CD8-positive, alpha-beta memory T cell (primary cell): ENCODE results near the gene USP5. TPM values are rescaled to one million over a fixed set of nuclear protein-coding genes. Genes with fewer than 3 reads are reported as not detected.
A peak's percentile ranks its signal among the peaks of the same experiment; 100 is the strongest.
"Not testable (repeated sequence)": the region's sequence is repeated elsewhere in the genome, so short reads cannot be mapped to it uniquely, and the experiment has no call there.

Experiments
- CTCF ChIA-PET: fragments of 350-600 bp; sonication (Branson Sonifier 250); formaldehyde crosslinking; loops from one replicate; lab custom pipeline; 2021; ENCODE audit warnings: antibody characterized with exemption; lab: Charles Lee
- POLR2A ChIA-PET: fragments of 350-600 bp; sonication (Branson Sonifier 250); formaldehyde crosslinking; loops from one replicate; lab custom pipeline; 2021; ENCODE audit warnings: antibody characterized with exemption; lab: Charles Lee
- DNase-seq, 5 donors: peaks; one replicate each; pipeline versions ENCODE4 v3.0.0 to v3.0.0-alpha.2; 2020 to 2022; ENCODE audit warnings: mixed read lengths in 1 of 5
- H3K27ac ChIP-seq: one replicate; pipeline ENCODE4 v1.7.0; 2013; ENCODE audit warnings: low read depth, mild to moderate bottlenecking, low read length, moderate library complexity
- H3K27me3 ChIP-seq: 2 replicates; pipeline ENCODE4 v1.7.0; 2013; ENCODE audit warnings: low read length, mild to moderate bottlenecking; ENCODE audit not compliant: insufficient read depth, poor library complexity, severe bottlenecking
- H3K36me3 ChIP-seq: 2 replicates; pipeline ENCODE4 v1.7.0; 2013; ENCODE audit warnings: mild to moderate bottlenecking, low read length, moderate library complexity; ENCODE audit not compliant: insufficient read depth
- H3K4me1 ChIP-seq: 2 replicates; pipeline ENCODE4 v1.7.0; 2013; ENCODE audit warnings: mild to moderate bottlenecking, low read length, moderate library complexity; ENCODE audit not compliant: insufficient read depth
- H3K4me3 ChIP-seq: 2 replicates; pipeline ENCODE4 v1.7.0; 2013; ENCODE audit warnings: mild to moderate bottlenecking, low read length
- H3K9me3 ChIP-seq: 2 replicates; pipeline ENCODE4 v1.7.0; 2013; ENCODE audit warnings: mild to moderate bottlenecking, low read length
- H3K27ac Mint-ChIP-seq, 8 donors: one replicate each; pipeline ENCODE4 v1.8.0; 2020 to 2021; ENCODE audit warnings: mixed read lengths in 8 of 8, mild to moderate bottlenecking in 6 of 8, inconsistent platforms in 3 of 8, moderate library complexity in 3 of 8
- H3K27me3 Mint-ChIP-seq, 2 donors: one replicate each; pipeline ENCODE4 v1.8.0; 2020 to 2021; ENCODE audit warnings: mixed read lengths in 2 of 2, mild to moderate bottlenecking in 1 of 2, moderate library complexity in 1 of 2
- H3K36me3 Mint-ChIP-seq, 3 donors: one replicate each; pipeline ENCODE4 v1.8.0; 2020 to 2021; ENCODE audit warnings: mixed read lengths in 3 of 3, inconsistent platforms in 1 of 3, mild to moderate bottlenecking in 1 of 3
- H3K4me1 Mint-ChIP-seq, 3 donors: one replicate each; pipeline ENCODE4 v1.8.0; 2020 to 2021; ENCODE audit warnings: mixed read lengths in 3 of 3, inconsistent platforms in 1 of 3, mild to moderate bottlenecking in 1 of 3
- H3K4me3 Mint-ChIP-seq, 7 donors: one replicate each; pipeline ENCODE4 v1.8.0; 2020 to 2021; ENCODE audit warnings: mixed read lengths in 7 of 7, mild to moderate bottlenecking in 6 of 7, moderate library complexity in 4 of 7, inconsistent platforms in 2 of 7
- H3K9me3 Mint-ChIP-seq, 5 donors: one replicate each; pipeline ENCODE4 v1.8.0; 2020 to 2022; ENCODE audit warnings: mixed read lengths in 5 of 5, mild to moderate bottlenecking in 3 of 5, moderate library complexity in 2 of 5, inconsistent platforms in 1 of 5
- polyA plus RNA-seq: library from polyadenylated mRNA; unstranded; fragments of 300-500 nt; fragmentation: Illumina TruSeq; gene quantifications from one replicate; pipeline ENCODE4 v1.2.3, GENCODE V29; 2021
- total RNA-seq, 2 experiments: library from RNA; stranded (reverse); gene quantifications; one replicate each; pipeline ENCODE4 v1.2.3, GENCODE V29; 2021

The USP5 gene
- total and polyA plus RNA-seq, 3 experiments from 2014 or later: 49.7 to 154 (median 154) TPM

- Mint-ChIP-seq H3K4me1 (peaks cover 0 to 5% (median 3%) of the 10 kb centered on the region in 3 donors), H3K36me3 (peaks cover 16 to 89% (median 19%) of the 10 kb centered on the region in 3 donors)
These were observed 9.4 kb downstream of the USP5 start for GRCh38 chr12:6861391-6861790.

DNA sequence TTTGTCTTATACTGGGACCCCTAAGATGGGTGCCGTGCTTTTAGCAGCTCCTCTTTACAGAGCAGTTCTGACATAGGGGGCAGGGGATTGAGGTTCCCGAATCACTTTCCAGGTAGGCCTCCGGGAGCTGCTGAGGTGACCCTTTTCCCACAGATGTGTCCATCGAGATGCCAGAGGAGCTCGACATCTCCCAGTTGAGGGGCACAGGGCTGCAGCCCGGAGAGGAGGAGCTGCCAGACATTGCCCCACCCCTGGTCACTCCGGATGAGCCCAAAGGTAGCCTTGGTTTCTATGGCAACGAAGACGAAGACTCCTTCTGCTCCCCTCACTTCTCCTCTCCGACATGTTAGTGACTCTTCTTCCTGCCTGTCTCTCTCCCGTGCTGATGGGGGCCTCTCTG, 11.1 kb downstream of the USP5 start:
- Histone ChIP-seq H3K4me3 (no peak overlapping the region), H3K9me3 (no peaks in the 10 kb centered on the region), H3K36me3 (peaks cover 54% of the 10 kb centered on the region), H3K27ac (no peak overlapping the region), H3K27me3 (no peaks in the 10 kb centered on the region), H3K4me1 (no peaks in the 10 kb centered on the region)
- ChIA-PET CTCF (interaction anchor here (2.8 kb wide), 1 partner anchor 10 kb away, joined by 12 read pairs; the partner anchor contains the start of gene SPSB2), POLR2A (interaction anchor here (3.2 kb wide), 1 partner anchor 11 kb away, joined by 19 read pairs; the partner anchor contains the start of gene USP5)
- H3K27me3 Mint-ChIP-seq: no peaks in the 10 kb centered on the region
- H3K36me3 Mint-ChIP-seq: peaks cover 6 to 78% (median 10%) of the 10 kb centered on the region in 3 donors
- peaks cover 1 to 11% (median 8%) of the 10 kb centered on the region in 3 donors for H3K4me1 Mint-ChIP-seq
- no peaks in the 10 kb centered on the region for H3K9me3 Mint-ChIP-seq
- DNase-seq: no peak
- H3K27ac Mint-ChIP-seq: no peak overlapping the region
- H3K4me3 Mint-ChIP-seq: no peak overlapping the region

More at GRCh38 chr12:6861391-6861790, 9.4 kb downstream of the USP5 start:
- Histone ChIP-seq H3K27ac (no peak overlapping the region), H3K27me3 (no peaks in the 10 kb centered on the region), H3K9me3 (no peaks in the 10 kb centered on the region), H3K36me3 (peaks cover 71% of the 10 kb centered on the region), H3K4me1 (no peaks in the 10 kb centered on the region), H3K4me3 (no peak overlapping the region)
- no peaks in the 10 kb centered on the region for H3K9me3 Mint-ChIP-seq
- H3K27ac Mint-ChIP-seq: no peak overlapping the region
- no peak for DNase-seq
- no peaks in the 10 kb centered on the region for H3K27me3 Mint-ChIP-seq
- ChIA-PET CTCF (interaction anchor here (1.4 to 3.7 kb wide), 4 partner anchors 8 to 157 kb away, joined by 3 to 13 read pairs (median 7); partner anchors contain the start of genes LPCAT3, SPSB2 and USP5), POLR2A (interaction anchor here (0.6 to 1.2 kb wide), 3 partner anchors 9 to 64 kb away, joined by 3 to 5 read pairs (median 4); partner anchors contain the start of genes SPSB2 and USP5)
- H3K4me3 Mint-ChIP-seq: no peak overlapping the region

DNA sequence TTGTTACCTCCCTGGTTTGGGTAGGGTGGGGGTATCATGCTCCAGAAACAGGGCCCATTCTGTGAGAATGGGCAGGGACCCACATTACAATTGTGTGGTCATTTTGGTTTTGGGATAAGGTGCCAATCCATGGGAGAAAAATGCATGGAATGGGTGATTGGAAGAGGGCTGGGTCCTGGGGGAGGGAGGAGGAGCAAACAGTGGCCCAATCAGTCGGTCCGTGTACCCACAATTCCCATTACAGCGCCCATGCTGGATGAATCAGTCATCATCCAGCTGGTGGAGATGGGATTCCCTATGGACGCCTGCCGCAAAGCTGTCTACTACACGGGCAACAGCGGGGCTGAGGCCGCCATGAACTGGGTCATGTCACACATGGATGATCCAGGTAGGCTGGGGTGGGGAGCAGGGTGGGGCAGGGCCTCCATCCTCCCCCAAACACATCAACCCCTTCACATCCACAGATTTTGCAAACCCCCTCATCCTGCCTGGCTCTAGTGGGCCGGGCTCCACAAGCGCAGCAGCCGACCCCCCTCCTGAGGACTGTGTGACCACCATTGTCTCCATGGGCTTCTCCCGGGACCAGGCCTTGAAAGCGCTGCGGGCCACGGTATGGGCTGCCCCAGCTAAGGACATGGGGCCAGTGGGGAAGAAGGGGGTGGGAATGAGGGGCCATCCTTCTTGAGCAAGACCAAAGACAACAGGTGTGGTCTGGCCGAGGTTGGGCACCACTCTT, 11.8 kb downstream of the USP5 start:
- Mint-ChIP-seq H3K27ac (peak overlapping the region in 2 of 8 donors; percentile 33 to 91), H3K4me3 (peak overlapping the region in 1 of 7 donors; percentile 96), H3K36me3 (peaks cover 6 to 75% (median 10%) of the 10 kb centered on the region in 3 donors), H3K9me3 (no peaks in the 10 kb centered on the region), H3K4me1 (peaks cover 9 to 19% (median 15%) of the 10 kb centered on the region in 3 donors), H3K27me3 (no peaks in the 10 kb centered on the region)
- Histone ChIP-seq H3K27me3 (no peaks in the 10 kb centered on the region), H3K4me3 (no peak overlapping the region), H3K4me1 (peaks cover 7% of the 10 kb centered on the region), H3K27ac (no peak overlapping the region), H3K36me3 (peaks cover 47% of the 10 kb centered on the region), H3K9me3 (no peaks in the 10 kb centered on the region)
- ChIA-PET CTCF (interaction anchor here (1.3 to 2.8 kb wide), 3 partner anchors 9 to 11 kb away, joined by 4 to 12 read pairs (median 5); partner anchors contain the start of gene SPSB2), POLR2A (interaction anchor here (1.2 to 3.2 kb wide), 3 partner anchors 9 to 97 kb away, joined by 3 to 19 read pairs (median 3); partner anchors contain the start of genes SPSB2 and USP5)
- DNase-seq: no peak

DNA sequence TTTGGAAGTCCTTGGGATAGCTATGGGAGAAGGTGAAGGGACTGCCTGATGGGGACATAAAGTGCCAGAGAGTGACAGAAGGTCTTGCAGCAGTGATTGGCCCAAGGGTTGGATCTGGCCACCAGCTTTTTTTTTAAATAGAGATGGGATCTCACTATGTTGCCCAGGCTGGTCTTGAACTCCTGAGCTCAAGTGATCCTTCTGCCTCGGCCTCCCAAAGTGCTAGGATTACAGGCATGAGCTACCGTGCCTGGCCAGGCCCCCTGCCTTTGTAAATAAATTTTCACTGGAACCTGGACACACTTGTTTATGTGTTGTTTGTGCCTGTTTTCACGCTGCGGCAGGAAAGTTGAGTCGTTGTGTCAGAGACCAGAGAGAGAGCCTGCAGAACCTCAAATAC, 13.4 kb downstream of the USP5 start:
- not testable (repeated sequence) for H3K27me3 ChIP-seq, H3K27me3 Mint-ChIP-seq, H3K4me3 ChIP-seq, DNase-seq, H3K27ac ChIP-seq, H3K9me3 ChIP-seq, H3K9me3 Mint-ChIP-seq
- CTCF ChIA-PET: interaction anchor here (0.8 to 11.0 kb wide), 6 partner anchors 7 to 94 kb away, joined by 4 to 135 read pairs (median 8); partner anchors contain the start of gene SPSB2
- Histone ChIP-seq H3K36me3 (peaks cover 46% of the 10 kb centered on the region), H3K4me1 (peaks cover 20% of the 10 kb centered on the region)
- Mint-ChIP-seq H3K27ac (peak overlapping the region in 6 of 8 donors; percentile 16 to 95 (median 44)), H3K36me3 (peaks cover 5 to 75% (median 12%) of the 10 kb centered on the region in 3 donors), H3K4me3 (peak overlapping the region in 6 of 7 donors; percentile 39 to 96 (median 61)), H3K4me1 (peaks cover 24 to 32% (median 25%) of the 10 kb centered on the region in 3 donors)
- POLR2A ChIA-PET: interaction anchor here (1.2 to 3.2 kb wide), 3 partner anchors 8 to 96 kb away, joined by 3 to 19 read pairs (median 3); partner anchors contain the start of genes SPSB2 and USP5

GRCh38 chr12:6866163-6866919, 14.4 kb downstream of the USP5 start:
- Mint-ChIP-seq H3K27ac (peak overlapping the region; percentile 30 to 96 (median 91)), H3K9me3 (no peaks in the 10 kb centered on the region), H3K4me3 (peak overlapping the region; percentile 87 to 98 (median 92)), H3K4me1 (peaks cover 33 to 42% (median 34%) of the 10 kb centered on the region in 3 donors), H3K36me3 (peaks cover 2 to 75% (median 16%) of the 10 kb centered on the region in 3 donors), H3K27me3 (no peaks in the 10 kb centered on the region)
- Histone ChIP-seq H3K4me1 (peaks cover 29% of the 10 kb centered on the region), H3K36me3 (peaks cover 44% of the 10 kb centered on the region), H3K27me3 (no peaks in the 10 kb centered on the region), H3K27ac (no peak overlapping the region), H3K4me3 (no peak overlapping the region), H3K9me3 (no peaks in the 10 kb centered on the region)
- ChIA-PET POLR2A (interaction anchor here (1.4 to 3.8 kb wide), 5 partner anchors 13 to 77 kb away, joined by 4 to 36 read pairs (median 8); partner anchors contain the start of genes C12orf57, CDCA3, RNU7-1 and USP5), CTCF (interaction anchor here (1.2 to 11.0 kb wide), 6 partner anchors 13 to 93 kb away, joined by 3 to 135 read pairs (median 54); partner anchors contain the start of genes ATN1, CDCA3 and USP5)
- peak in 2 of 5 donors; percentile 21 to 54 for DNase-seq

- ChIA-PET POLR2A (interaction anchor here (0.6 to 3.8 kb wide), 7 partner anchors 14 to 397 kb away, joined by 3 to 36 read pairs (median 8); partner anchors contain the start of genes C12orf57, CDCA3, RNU7-1 and USP5), CTCF (interaction anchor here (1.2 to 11.0 kb wide), 7 partner anchors 13 to 93 kb away, joined by 3 to 135 read pairs (median 36); partner anchors contain the start of genes ATN1, CDCA3 and USP5)
- Mint-ChIP-seq H3K27me3 (no peaks in the 10 kb centered on the region), H3K9me3 (no peaks in the 10 kb centered on the region), H3K4me1 (peaks cover 39 to 49% (median 41%) of the 10 kb centered on the region in 3 donors), H3K4me3 (peak overlapping the region; percentile 87 to 98 (median 92)), H3K36me3 (peaks cover 2 to 75% (median 16%) of the 10 kb centered on the region in 3 donors), H3K27ac (peak overlapping the region; percentile 85 to 96 (median 91))
- H3K4me3 ChIP-seq: peak overlapping the region; percentile 58
- peaks cover 38% of the 10 kb centered on the region for H3K36me3 ChIP-seq
- H3K27me3 ChIP-seq: no peaks in the 10 kb centered on the region
- peaks cover 35% of the 10 kb centered on the region for H3K4me1 ChIP-seq
- no peak for DNase-seq
- no peaks in the 10 kb centered on the region for H3K9me3 ChIP-seq
- H3K27ac ChIP-seq: no peak overlapping the region
These were observed 15.0 kb downstream of the USP5 start for GRCh38 chr12:6866920-6867412.
